ENCODE data around the gene MEI1.

Gene MEI1

DNA sequence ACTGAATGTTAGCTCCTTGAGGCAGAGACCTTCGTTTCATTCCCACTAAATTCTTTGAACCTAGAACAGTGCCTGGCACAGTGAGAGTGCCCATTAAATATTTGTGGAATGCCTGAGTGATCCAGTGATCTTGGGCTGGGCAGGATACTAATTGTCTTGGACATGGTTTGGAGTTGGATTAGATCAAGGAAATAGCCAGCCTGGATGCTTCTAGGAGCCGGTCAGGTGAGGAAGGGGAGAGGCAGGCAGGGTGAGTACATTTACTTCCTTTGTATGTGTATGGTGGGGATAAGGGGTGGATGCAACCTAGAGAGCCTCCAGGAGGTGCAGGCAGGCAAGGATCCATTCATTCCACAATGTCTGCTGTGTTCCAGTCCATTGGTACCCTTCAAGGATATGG, 137.2 kb downstream of the MEI1 start:
- no peak overlapping the region for H3K4me3 ChIP-seq (ENCODE audit: low read depth, low read length)
- TF ChIP-seq, protein P1, sequence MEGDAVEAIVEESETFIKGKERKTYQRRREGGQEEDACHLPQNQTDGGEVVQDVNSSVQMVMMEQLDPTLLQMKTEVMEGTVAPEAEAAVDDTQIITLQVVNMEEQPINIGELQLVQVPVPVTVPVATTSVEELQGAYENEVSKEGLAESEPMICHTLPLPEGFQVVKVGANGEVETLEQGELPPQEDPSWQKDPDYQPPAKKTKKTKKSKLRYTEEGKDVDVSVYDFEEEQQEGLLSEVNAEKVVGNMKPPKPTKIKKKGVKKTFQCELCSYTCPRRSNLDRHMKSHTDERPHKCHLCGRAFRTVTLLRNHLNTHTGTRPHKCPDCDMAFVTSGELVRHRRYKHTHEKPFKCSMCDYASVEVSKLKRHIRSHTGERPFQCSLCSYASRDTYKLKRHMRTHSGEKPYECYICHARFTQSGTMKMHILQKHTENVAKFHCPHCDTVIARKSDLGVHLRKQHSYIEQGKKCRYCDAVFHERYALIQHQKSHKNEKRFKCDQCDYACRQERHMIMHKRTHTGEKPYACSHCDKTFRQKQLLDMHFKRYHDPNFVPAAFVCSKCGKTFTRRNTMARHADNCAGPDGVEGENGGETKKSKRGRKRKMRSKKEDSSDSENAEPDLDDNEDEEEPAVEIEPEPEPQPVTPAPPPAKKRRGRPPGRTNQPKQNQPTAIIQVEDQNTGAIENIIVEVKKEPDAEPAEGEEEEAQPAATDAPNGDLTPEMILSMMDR (conservative IDR thresholded peaks at IDR 0.05; ENCODE audit: low read depth, low read length), result no peak
- DNase-seq (ENCODE audit: low read depth), result no peak

DNA sequence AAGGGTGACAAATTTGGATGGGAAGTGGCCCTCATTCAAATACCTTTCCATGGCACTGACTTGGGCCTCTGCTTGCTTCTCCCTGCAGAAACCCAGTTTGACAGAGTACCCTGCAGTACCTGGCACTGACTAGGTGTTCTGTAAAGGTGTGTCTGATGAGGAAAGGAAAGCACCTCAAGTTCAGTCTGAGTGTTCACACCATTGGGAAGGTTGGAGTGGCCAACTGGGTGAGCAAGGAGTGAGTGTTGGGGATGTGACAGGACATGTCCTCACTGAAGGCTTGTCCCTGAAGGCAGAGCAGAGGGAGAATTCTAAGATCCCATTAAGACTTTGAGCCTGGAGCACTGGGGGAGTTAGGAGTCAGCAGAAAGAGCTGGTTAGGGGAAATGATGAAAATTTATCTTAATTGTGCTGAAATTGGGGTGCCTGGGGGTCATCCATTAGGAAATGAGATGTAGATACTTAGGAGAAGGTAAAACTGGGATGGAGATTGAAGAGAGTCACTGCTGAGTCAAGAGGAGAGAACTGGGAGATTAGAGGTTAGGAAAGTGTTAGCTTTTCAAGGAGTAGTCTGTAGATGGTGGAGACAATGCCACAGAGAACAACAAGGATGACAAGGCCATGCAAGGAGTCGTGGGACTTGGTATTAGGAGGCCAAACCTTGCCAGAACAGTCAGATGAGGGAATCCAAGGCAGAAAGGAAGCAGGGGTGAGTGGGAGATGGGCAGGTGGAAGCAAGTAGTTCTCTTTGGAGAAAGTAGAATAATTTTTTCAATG, 139.7 kb downstream of the MEI1 start:
- TF ChIP-seq, protein P1 (conservative IDR thresholded peaks at IDR 0.05; ENCODE audit: low read depth, low read length), result no peak
- DNase-seq (ENCODE audit: low read depth), result no peak
- H3K4me3 ChIP-seq (ENCODE audit: low read depth, low read length), result no peak overlapping the region

DNA sequence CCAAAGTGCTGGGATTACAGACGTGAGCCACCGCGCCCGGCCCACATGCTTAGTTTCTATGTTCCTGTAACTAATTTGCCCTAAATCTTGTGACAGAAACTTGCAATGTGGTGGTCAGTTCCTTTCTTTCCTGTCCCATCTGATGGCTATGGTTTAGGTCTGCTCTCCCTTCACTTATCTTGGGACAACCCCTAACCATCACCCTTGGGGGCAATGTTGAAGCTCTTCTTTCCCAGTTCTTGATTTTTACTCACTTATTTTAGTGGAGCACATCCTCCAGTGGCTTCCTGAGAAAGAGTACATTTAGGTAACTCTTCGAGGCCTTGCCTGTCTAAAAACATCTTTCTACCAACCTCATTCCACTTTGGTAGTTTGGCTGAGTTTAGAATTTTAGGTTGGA, 140.9 kb downstream of the MEI1 start:
- DNase-seq (ENCODE audit: low read depth), result no peak
- TF ChIP-seq, protein P1 (conservative IDR thresholded peaks at IDR 0.05; ENCODE audit: low read depth, low read length), result no peak
- H3K4me3 ChIP-seq (ENCODE audit: low read depth, low read length), result no peak overlapping the region

DNA sequence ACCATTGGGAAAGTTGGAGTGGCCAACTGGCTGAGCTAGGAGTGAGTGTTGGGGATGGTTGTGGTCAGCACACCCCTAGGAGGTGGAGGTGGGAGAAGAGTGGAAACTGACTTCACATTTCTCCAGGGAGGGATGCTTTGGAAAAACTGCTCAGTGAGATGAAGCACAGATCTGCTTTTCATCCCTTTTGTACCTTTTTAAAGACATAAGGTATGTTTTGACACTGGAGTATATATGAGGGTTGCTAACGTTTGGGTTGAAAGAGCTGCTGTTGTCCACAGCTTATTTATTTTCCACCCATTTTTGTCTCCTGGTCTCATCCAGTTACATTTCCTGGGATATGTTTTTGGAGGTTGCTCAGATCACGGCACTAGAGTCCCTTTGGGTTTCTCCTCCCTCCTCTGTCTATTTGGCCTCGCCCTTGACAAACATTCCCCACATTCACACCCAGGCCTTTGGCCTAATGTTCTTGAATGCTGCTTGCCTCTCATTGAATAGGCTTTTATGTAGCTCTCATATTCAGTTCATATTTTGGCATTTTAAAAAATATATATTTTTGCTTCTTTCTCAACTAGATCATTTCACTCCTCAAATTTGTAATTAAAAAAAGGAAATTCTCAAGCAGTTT, 141.9 kb downstream of the MEI1 start:
- H3K4me3 ChIP-seq (ENCODE audit: low read depth, low read length), result no peak overlapping the region
- TF ChIP-seq, protein P1 (conservative IDR thresholded peaks at IDR 0.05; ENCODE audit: low read depth, low read length), result no peak

DNA sequence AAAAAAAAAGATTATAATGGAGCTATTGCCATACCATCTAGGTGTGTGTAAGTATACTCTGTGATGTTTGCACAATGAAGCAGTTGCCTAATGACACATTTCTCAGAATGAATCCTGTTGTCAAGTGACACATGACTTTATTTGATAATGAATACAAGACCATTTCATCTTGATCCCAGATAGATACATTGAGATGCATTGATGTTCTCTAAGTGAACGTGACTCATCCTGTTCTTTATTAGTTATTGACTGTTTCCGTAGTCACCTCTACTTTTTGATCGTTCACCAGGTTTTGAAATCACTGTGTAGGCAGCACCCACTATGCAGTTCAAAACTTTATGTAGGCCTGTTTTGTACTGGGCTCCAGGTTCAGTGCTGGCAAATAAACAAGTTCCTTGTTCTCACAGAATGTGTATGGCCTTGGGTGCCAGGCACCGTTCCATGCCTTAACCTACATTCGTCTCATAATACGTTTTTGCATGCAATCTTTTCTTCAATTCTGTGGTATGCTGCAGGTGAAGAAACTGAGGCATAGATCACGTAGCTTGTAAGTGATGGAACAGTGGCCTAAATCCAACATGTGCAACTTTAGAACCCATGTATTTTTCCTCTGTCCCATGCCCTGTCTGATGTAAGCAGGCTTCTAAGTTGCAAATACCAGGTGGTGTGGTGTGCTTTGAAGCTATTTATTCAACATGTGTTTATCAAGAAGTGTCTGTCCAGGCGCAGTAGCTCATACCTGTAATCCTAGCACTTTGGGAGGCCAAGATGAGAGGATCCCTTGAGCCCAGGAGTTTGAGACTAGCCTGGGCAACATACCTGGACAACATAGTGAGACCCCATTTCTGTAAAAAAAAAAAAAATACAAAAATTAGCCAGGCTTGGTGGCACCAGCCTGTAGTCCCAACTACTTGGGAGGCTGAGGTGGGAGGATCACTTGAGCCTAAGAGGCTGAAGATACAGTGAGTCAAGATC, 144.0 kb downstream of the MEI1 start:
- no peak for DNase-seq (ENCODE audit: low read depth)
- TF ChIP-seq, protein P1 (conservative IDR thresholded peaks at IDR 0.05; ENCODE audit: low read depth, low read length), result no peak
- no peak overlapping the region for H3K4me3 ChIP-seq (ENCODE audit: low read depth, low read length)

More for the DNA sequence above, 141.9 kb downstream of the MEI1 start:
- DNase-seq (ENCODE audit: low read depth), result no peak

DNA sequence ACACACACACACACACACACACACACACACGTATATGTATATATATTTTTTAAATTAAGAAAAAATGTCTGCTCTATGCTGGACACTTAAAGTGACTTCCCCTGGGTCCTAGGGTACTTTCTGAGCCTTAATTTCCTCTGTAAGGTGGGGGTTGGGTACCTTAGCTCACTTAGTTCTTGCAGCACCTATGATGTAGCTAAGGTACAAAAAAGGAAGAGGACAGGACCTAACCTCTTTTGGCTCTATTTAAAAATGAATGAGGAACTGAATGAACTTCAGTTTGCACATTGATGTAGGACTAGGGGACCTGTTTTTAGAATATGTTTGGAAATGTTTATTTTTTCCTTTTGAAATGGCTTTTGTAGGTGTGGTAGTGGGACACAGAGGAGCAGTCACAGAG, 144.7 kb downstream of the MEI1 start:
- DNase-seq (ENCODE audit: low read depth), result no peak
- H3K4me3 ChIP-seq (ENCODE audit: low read depth, low read length), result no peak overlapping the region
- TF ChIP-seq, protein P1 (conservative IDR thresholded peaks at IDR 0.05; ENCODE audit: low read depth, low read length), result no peak
